Measurements from ENCODE around the gene MGMT.

- TF ChIP-seq CTCF (IDR thresholded peaks at IDR 0.05): no peak
- no peak for TF ChIP-seq ZFX (IDR thresholded peaks at IDR 0.05; ENCODE audit: borderline replicate concordance)
Observed at GRCh38 chr10:129495698-129496097, 28.7 kb downstream of the MGMT start.

Measured in 22Rv1 (cell line).